K562 (cell line): ENCODE measurements around the gene C1orf105. TPM values are rescaled to one million over a fixed set of nuclear protein-coding genes. Genes with fewer than 3 reads are reported as not detected.

Source experiments
- ATAC-seq: fragments of 200-7000 bp; cut with Tn5 transposase; 3 replicates; pipeline ENCODE4 v1.9.1; 2020; ENCODE audit warnings: moderate library complexity
- BruUV-seq: library from RNA; stranded (reverse); fragments of 400-500 nt; replicated peaks from 2 replicates; lab custom pipeline; 2021; lab: Mats Ljungman, UMichigan
- CTCF ChIA-PET: fragments of 300-600 bp; formaldehyde crosslinking; extraction: SDS; loops from one replicate; lab custom pipeline; 2021; ENCODE audit warnings: low intra/inter-chr PET ratio; lab: Yijun Ruan, JAX
- POLR2A ChIA-PET: fragments of 300-600, 350-650 bp; sonication (Branson Sonifier 250); formaldehyde crosslinking; extraction: SDS; loops from one replicate; lab custom pipeline; 2021; ENCODE audit warnings: antibody characterized with exemption, inconsistent platforms; lab: Yijun Ruan, JAX
- DNase-seq, 4 experiments: peaks; one replicate each; pipeline versions ENCODE4 v3.0.0 to v3.0.0-alpha.2; 2011 to 2018; ENCODE audit warnings: low spot score in 3 of 4, mixed read lengths in 3 of 4; ENCODE audit errors: extremely low read depth in 1 of 4
- FAIRE-seq: peaks from 2 replicates; lab custom pipeline; 2011; peaks lifted over from hg19 to GRCh38; lab: Jason Lieb, UNC
- H2AFZ ChIP-seq: 2 replicates; pipeline ENCODE4 v1.6.0; 2011; ENCODE audit warnings: low read depth, low read length, control low read depth, inconsistent platforms
- H3K27ac ChIP-seq: fragments of 200-600 bp; 3 replicates; pipeline ENCODE4 v1.8.0; 2011; ENCODE audit warnings: low read depth, mild to moderate bottlenecking, control low read depth, inconsistent platforms, low read length, moderate library complexity, mixed read lengths; ENCODE audit errors: extremely low read depth
- H3K27me3 ChIP-seq, 2 experiments: fragments of 300-600 bp in 1 of 2; 2 replicates in 1 of 2; 3 replicates in 1 of 2; pipeline versions ENCODE4 v1.6.0 to v1.8.0; 2011; ENCODE audit warnings: inconsistent platforms in 2 of 2, low read length in 2 of 2, mild to moderate bottlenecking in 1 of 2, mixed read lengths in 1 of 2, moderate library complexity in 1 of 2; ENCODE audit not compliant: control insufficient read depth in 2 of 2, insufficient read depth in 2 of 2
- H3K36me3 ChIP-seq: fragments of 300-600 bp; 3 replicates; pipeline ENCODE4 v1.8.0; 2011; ENCODE audit warnings: mild to moderate bottlenecking, low read length, inconsistent platforms; ENCODE audit not compliant: control insufficient read depth, insufficient read depth
- H3K4me1 ChIP-seq, 2 experiments: fragments of 200-600 bp in 1 of 2; replicated peaks in 1 of 2; 2 replicates in 1 of 2; 3 replicates in 1 of 2; pipeline versions ENCODE4 v1.5.1 to v1.8.0; 2011; ENCODE audit warnings: inconsistent platforms in 2 of 2, low read length in 2 of 2, mild to moderate bottlenecking in 1 of 2, mixed read lengths in 1 of 2, moderate library complexity in 1 of 2; ENCODE audit not compliant: control insufficient read depth in 2 of 2, insufficient read depth in 2 of 2
- H3K4me2 ChIP-seq: 2 replicates; pipeline ENCODE4 v1.6.1; 2011; ENCODE audit warnings: low read length, control low read depth, inconsistent platforms, mixed read lengths; ENCODE audit not compliant: insufficient read depth
- H3K4me3 ChIP-seq: fragments of 200-600 bp; sonication (generic), shearing (Covaris generic); 2 replicates; pipeline ENCODE4 v1.5.1; 2016; ENCODE audit warnings: control low read depth, inconsistent platforms
- H3K79me2 ChIP-seq: fragments of 200-600 bp; 3 replicates; pipeline ENCODE4 v1.8.0; 2011; ENCODE audit warnings: low read length, inconsistent platforms; ENCODE audit not compliant: control insufficient read depth, insufficient read depth
- H3K9ac ChIP-seq, 2 experiments: 2 replicates each; pipeline versions ENCODE4 v1.6.0 to v1.6.1; 2011; ENCODE audit warnings: low read depth in 2 of 2, low read length in 2 of 2, control low read depth in 1 of 2, inconsistent platforms in 1 of 2, mild to moderate bottlenecking in 1 of 2, mixed read lengths in 1 of 2; ENCODE audit not compliant: insufficient read depth in 1 of 2
- H3K9me1 ChIP-seq: one replicate; pipeline ENCODE4 v1.6.0; 2011; ENCODE audit warnings: inconsistent platforms, mild to moderate bottlenecking, low read length, moderate library complexity; ENCODE audit not compliant: control insufficient read depth, insufficient read depth
- H3K9me3 ChIP-seq: replicated peaks from 2 replicates; pipeline ENCODE4 v1.5.1; 2011; ENCODE audit warnings: low read depth, low read length, inconsistent platforms; ENCODE audit not compliant: control insufficient read depth, insufficient read depth
- H4K20me1 ChIP-seq: replicated peaks from 2 replicates; pipeline ENCODE4 v1.6.1; 2011; ENCODE audit warnings: low read length, inconsistent platforms, mixed read lengths; ENCODE audit not compliant: control insufficient read depth, insufficient read depth
- ARID1B ChIP-seq: fragments of 450-650 bp; IDR thresholded peaks from 2 replicates; pipeline ENCODE4 v1.6.1; 2016; ENCODE audit warnings: antibody characterized with exemption, mild to moderate bottlenecking, inconsistent platforms
- CBX3 ChIP-seq, 2 experiments: IDR thresholded peaks; 1 replicate in 1 of 2; 2 replicates in 1 of 2; pipeline ENCODE4 v1.6.1; 2012; ENCODE audit warnings: inconsistent platforms in 2 of 2, low read length in 2 of 2, borderline replicate concordance in 1 of 2, control low read depth in 1 of 2
- CREB1 ChIP-seq, 2 experiments: sonication (generic) in 1 of 2; formaldehyde crosslinking in 1 of 2; IDR thresholded peaks; 2 replicates each; pipeline versions ENCODE4 v1.6.1 to v1.8.0; 2012 to 2022; ENCODE audit warnings: inconsistent platforms in 1 of 2, mild to moderate bottlenecking in 1 of 2, missing genetic modification reagents in 1 of 2, moderate library complexity in 1 of 2
- DACH1 ChIP-seq: fragments of 450-650 bp; IDR thresholded peaks from 2 replicates; pipeline ENCODE4 v1.6.1; 2018; ENCODE audit not compliant: partially characterized antibody
- DPF2 ChIP-seq: fragments of 450-650 bp; IDR thresholded peaks from 2 replicates; pipeline ENCODE4 v1.6.1; 2016
- FOXA3 ChIP-seq, 2 experiments: fragments of 450-650 bp in 1 of 2; sonication (generic) in 1 of 2; formaldehyde crosslinking; IDR thresholded peaks in 1 of 2; conservative IDR thresholded peaks in 1 of 2; 2 replicates each; pipeline versions ENCODE4 v1.4.0 to v1.8.0; 2020 to 2022; ENCODE audit warnings: mild to moderate bottlenecking in 2 of 2, missing genetic modification reagents in 1 of 2
- IRF2 ChIP-seq: sonication (generic); formaldehyde crosslinking; IDR thresholded peaks from 2 replicates; pipeline ENCODE4 v1.8.1; 2022; ENCODE audit warnings: mild to moderate bottlenecking, missing genetic modification reagents
- JUND ChIP-seq, 2 experiments: IDR thresholded peaks; 2 replicates in 1 of 2; 3 replicates in 1 of 2; pipeline ENCODE4 v1.6.1; 2011; ENCODE audit warnings: borderline replicate concordance in 2 of 2, low read depth in 2 of 2, low read length in 2 of 2, improper control_type of control experiment in 1 of 2, missing biosample characterization in 1 of 2, missing genetic modification characterization in 1 of 2, missing genetic modification reagents in 1 of 2
- L3MBTL2 ChIP-seq: fragments of 450-650 bp; IDR thresholded peaks from 2 replicates; pipeline ENCODE4 v1.6.1; 2016; ENCODE audit warnings: mild to moderate bottlenecking, moderate library complexity
- LEF1 ChIP-seq: fragments of 450-650 bp; IDR thresholded peaks from 2 replicates; pipeline ENCODE4 v1.6.1; 2016; ENCODE audit warnings: mild to moderate bottlenecking
- MEIS2 ChIP-seq: fragments of 450-650 bp; IDR thresholded peaks from 2 replicates; pipeline ENCODE4 v1.6.1; 2014; ENCODE audit warnings: mild to moderate bottlenecking; ENCODE audit not compliant: partially characterized antibody
- MTA1 ChIP-seq: fragments of 450-650 bp; IDR thresholded peaks from 2 replicates; pipeline ENCODE4 v1.6.1; 2017; ENCODE audit warnings: borderline replicate concordance
- NEUROD1 ChIP-seq: fragments of 150-350 bp; IDR thresholded peaks from 2 replicates; pipeline ENCODE4 v1.6.1; 2014; ENCODE audit warnings: borderline replicate concordance, low read length, low read depth; ENCODE audit not compliant: partially characterized antibody
- SMARCC2 ChIP-seq: fragments of 450-650 bp; IDR thresholded peaks from 2 replicates; pipeline ENCODE4 v1.6.1; 2017; ENCODE audit warnings: antibody characterized with exemption, moderate library complexity, mild to moderate bottlenecking, low read depth
- SMARCE1 ChIP-seq: fragments of 450-650 bp; IDR thresholded peaks from 2 replicates; pipeline ENCODE4 v1.7.1; 2016; ENCODE audit warnings: mild to moderate bottlenecking
- SOX6 ChIP-seq: fragments of 450-650 bp; IDR thresholded peaks from 2 replicates; pipeline ENCODE4 v1.6.1; 2014; ENCODE audit warnings: mild to moderate bottlenecking
- TEAD1 ChIP-seq, 2 experiments: fragments of 450-650 bp in 1 of 2; sonication (generic) in 1 of 2; formaldehyde crosslinking; IDR thresholded peaks; 2 replicates each; pipeline versions ENCODE4 v1.4.0 to v1.8.0; 2020 to 2022; ENCODE audit warnings: mild to moderate bottlenecking in 2 of 2, missing genetic modification reagents in 1 of 2
- ZNF184 ChIP-seq: sonication (generic); formaldehyde crosslinking; IDR thresholded peaks from 2 replicates; pipeline ENCODE4 v1.5.0; 2020; ENCODE audit warnings: missing genetic modification reagents
- ZNF561 ChIP-seq: fragments of 450-650 bp; formaldehyde crosslinking; conservative IDR thresholded peaks from 2 replicates; pipeline ENCODE4 v1.4.0; 2020; ENCODE audit warnings: mild to moderate bottlenecking, moderate library complexity
- WGBS: fragments of 100-300 bp; shearing (Covaris generic); methylation state at CpG from one replicate; pipeline ENCODE4 v1.1.6; 2016; ENCODE audit warnings: low coverage, mixed read lengths; ENCODE audit not compliant: insufficient coverage; ENCODE audit errors: missing lambda C conversion rate; 5-methylcytosine and 5-hydroxymethylcytosine counted together
- in situ Hi-C: fragments of 300-500 bp; cut with MboI; formaldehyde crosslinking; loops from 4 replicates; pipeline ENCODE4 v1.15.0; 2018; ENCODE audit warnings: inconsistent platforms, mixed read lengths
- intact Hi-C: fragments of 100-400 bp; cut with micrococcal nuclease; formaldehyde crosslinking; loops from 2 replicates; pipeline ENCODE4 v1.14.2; 2022
- polyA plus RNA-seq, 8 experiments: library from polyadenylated mRNA; depleted of rRNA in 4 of 8; stranded (reverse) in 5 of 8; unstranded in 3 of 8; fragments of >200 nt; fragmentation: Nextera tagmentation in 2 of 8; fragmentation: Illumina TruSeq in 1 of 8; extraction: Ambion mirVana in 2 of 8; extraction: Trizol in 1 of 8; gene quantifications; 2 replicates each; pipeline versions ENCODE4 v1.2.1 to v1.2.3, GENCODE V29; 2011 to 2014; ENCODE audit warnings: inconsistent platforms in 1 of 8, missing spikeins in 1 of 8
- total RNA-seq, 7 experiments: library from RNA; depleted of rRNA in 6 of 7; stranded (reverse); fragments of >200 nt in 6 of 7; fragmentation: Illumina TruSeq in 2 of 7; extraction: Trizol in 2 of 7; gene quantifications; 2 replicates each; pipeline versions ENCODE4 v1.2.1 to v1.2.3, GENCODE V29; 2011 to 2021; ENCODE audit warnings: low replicate concordance in 1 of 7
- TF ChIP-seq, protein P1 (sequence below): fragments of 450-650 bp; IDR thresholded peaks from 2 replicates; pipeline ENCODE4 v1.6.1; 2014; ENCODE audit warnings: low read depth, mild to moderate bottlenecking, moderate library complexity, borderline replicate concordance
- TF ChIP-seq, protein P2 (sequence below): sonication (generic); IDR thresholded peaks from 2 replicates; pipeline ENCODE4 v1.6.1; 2016

Gene C1orf105
- total and polyA plus RNA-seq, 9 of the 15 experiments (the other 6 are each of a cell fraction or from before 2014, with no cell fraction given): 0.08 TPM; not detected in 8

DNA sequence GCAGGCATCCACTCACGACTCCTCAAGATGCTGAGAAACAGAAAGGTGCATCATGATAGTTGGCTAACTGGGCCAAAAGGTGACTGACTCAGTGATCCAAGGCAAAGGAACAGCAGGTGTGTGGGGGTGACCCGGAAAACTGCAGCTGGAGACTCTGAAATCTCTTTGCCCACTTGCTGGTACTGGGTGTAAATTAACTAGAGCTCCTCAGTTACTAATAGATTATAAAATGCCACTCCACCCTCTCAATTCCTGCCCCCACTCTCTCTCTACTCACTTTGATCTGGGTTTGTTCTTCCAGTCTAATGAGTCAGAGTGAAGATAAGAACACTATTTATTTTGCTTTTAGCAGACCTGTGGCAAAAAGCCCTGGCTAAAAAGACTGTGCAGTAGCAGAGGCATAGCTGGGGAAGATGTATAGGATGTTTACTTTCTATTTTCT, 30.5 kb downstream of the C1orf105 start:
- intact Hi-C loops (loop anchor here (5.0 kb wide), 1 partner anchor 46 kb away; no protein-coding TSS in a partner anchor), in situ Hi-C loops (loop anchor here (5.0 kb wide), 1 partner anchor 276 kb away; no protein-coding TSS in a partner anchor)
- BruUV-seq: no TSS peak
- H3K4me3 ChIP-seq: no peak overlapping the region
- 0 out of 3 replicates have a peak overlapping the region, but pooled peaks have one; percentile 9 for H3K27ac ChIP-seq
- FAIRE-seq (peak; percentile 6), ATAC-seq (peak; percentile 6), DNase-seq (peak in 2 of 4 experiments; percentile 42 to 52)
- ChIA-PET CTCF (interaction anchor here (1.3 to 1.6 kb wide), 2 partner anchors 268 to 291 kb away, joined by 3 to 6 read pairs; no protein-coding TSS in a partner anchor), POLR2A (interaction anchor here (0.7 to 2.2 kb wide), 3 partner anchors 18 to 64 kb away, joined by 3 to 8 read pairs (median 3); no protein-coding TSS in a partner anchor)
- WGBS: 15% methylated on average over 2 of the region's 2 CpGs
- no peaks in the 10 kb centered on the region for H3K27me3 ChIP-seq
- peak overlapping the region; percentile 60 for H3K4me2 ChIP-seq
- H3K36me3 ChIP-seq: no peaks in the 10 kb centered on the region
- H3K9ac ChIP-seq: no peak overlapping the region
- H4K20me1 ChIP-seq: no peaks in the 10 kb centered on the region
- peaks cover 7% of the 10 kb centered on the region for H3K9me1 ChIP-seq
- H3K79me2 ChIP-seq: no peaks in the 10 kb centered on the region
- peak overlapping the region; percentile 99 for H2AFZ ChIP-seq
- H3K9me3 ChIP-seq: no peaks in the 10 kb centered on the region
- peaks cover 28 to 47% of the 10 kb centered on the region in 2 experiments for H3K4me1 ChIP-seq
- peak; percentile 69 for TF ChIP-seq SMARCE1
- TF ChIP-seq ZNF561 (CRISPR knock-in tag): no peak
- no peak for TF ChIP-seq TEAD1 (CRISPR knock-in tag; IDR thresholded peaks at IDR 0.05)
- TF ChIP-seq CBX3 (IDR thresholded peaks at IDR 0.05; ENCODE audit: borderline replicate concordance in 1 of 2, low read length in 2 of 2): peak in 1 of 2 experiments; percentile 13; a peak in 1 of 3 replicates
- peak; percentile 22; the same call in 1 of the 2 replicates for TF ChIP-seq SOX6
- TF ChIP-seq CREB1 (IDR thresholded peaks at IDR 0.05): no peak
- TF ChIP-seq CREB1 (CRISPR knock-in tag; IDR thresholded peaks at IDR 0.05): 0 out of 2 replicates have a peak, but pooled peaks have one; percentile 0
- TF ChIP-seq IRF2 (CRISPR knock-in tag): no peak
- peak; percentile 63; the same call in 1 of the 2 replicates for TF ChIP-seq SMARCC2
- TF ChIP-seq, protein P1, sequence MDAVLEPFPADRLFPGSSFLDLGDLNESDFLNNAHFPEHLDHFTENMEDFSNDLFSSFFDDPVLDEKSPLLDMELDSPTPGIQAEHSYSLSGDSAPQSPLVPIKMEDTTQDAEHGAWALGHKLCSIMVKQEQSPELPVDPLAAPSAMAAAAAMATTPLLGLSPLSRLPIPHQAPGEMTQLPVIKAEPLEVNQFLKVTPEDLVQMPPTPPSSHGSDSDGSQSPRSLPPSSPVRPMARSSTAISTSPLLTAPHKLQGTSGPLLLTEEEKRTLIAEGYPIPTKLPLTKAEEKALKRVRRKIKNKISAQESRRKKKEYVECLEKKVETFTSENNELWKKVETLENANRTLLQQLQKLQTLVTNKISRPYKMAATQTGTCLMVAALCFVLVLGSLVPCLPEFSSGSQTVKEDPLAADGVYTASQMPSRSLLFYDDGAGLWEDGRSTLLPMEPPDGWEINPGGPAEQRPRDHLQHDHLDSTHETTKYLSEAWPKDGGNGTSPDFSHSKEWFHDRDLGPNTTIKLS: no peak
- TF ChIP-seq DACH1: peak; percentile 6
- TF ChIP-seq L3MBTL2: 0 out of 2 replicates have a peak, but pooled peaks have one; percentile 2
- TF ChIP-seq FOXA3 (CRISPR knock-in tag; conservative IDR thresholded peaks at IDR 0.05 in 1 of 2, IDR thresholded peaks at IDR 0.05 in 1 of 2): peak in 1 of 2 experiments; percentile 33; a peak in 1 of 4 replicates
- TF ChIP-seq ARID1B: peak; percentile 67
- TF ChIP-seq, protein P2, sequence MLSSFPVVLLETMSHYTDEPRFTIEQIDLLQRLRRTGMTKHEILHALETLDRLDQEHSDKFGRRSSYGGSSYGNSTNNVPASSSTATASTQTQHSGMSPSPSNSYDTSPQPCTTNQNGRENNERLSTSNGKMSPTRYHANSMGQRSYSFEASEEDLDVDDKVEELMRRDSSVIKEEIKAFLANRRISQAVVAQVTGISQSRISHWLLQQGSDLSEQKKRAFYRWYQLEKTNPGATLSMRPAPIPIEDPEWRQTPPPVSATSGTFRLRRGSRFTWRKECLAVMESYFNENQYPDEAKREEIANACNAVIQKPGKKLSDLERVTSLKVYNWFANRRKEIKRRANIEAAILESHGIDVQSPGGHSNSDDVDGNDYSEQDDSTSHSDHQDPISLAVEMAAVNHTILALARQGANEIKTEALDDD: peak; percentile 33; the same call in 1 of the 2 replicates
- peak; percentile 68 for TF ChIP-seq DPF2
- peak; percentile 14 for TF ChIP-seq NEUROD1
- TF ChIP-seq MTA1: no peak
- TF ChIP-seq LEF1: peak; percentile 83
- TF ChIP-seq JUND (IDR thresholded peaks at IDR 0.05; ENCODE audit: borderline replicate concordance, low read depth, low read length): peak; percentile 89
- peak; percentile 91; the same call in 2 of the 3 replicates for TF ChIP-seq JUND (tag; IDR thresholded peaks at IDR 0.05; ENCODE audit: borderline replicate concordance, low read depth, low read length)
- peak; percentile 23 for TF ChIP-seq MEIS2
- peak; percentile 98 for TF ChIP-seq ZNF184 (CRISPR knock-in tag)
